ENCODE results near the gene CCDC169.

- TF ChIP-seq CHD4 (IDR thresholded peaks at IDR 0.05; ENCODE audit: borderline replicate concordance, low read length): no peak
- TF ChIP-seq, protein P1, sequence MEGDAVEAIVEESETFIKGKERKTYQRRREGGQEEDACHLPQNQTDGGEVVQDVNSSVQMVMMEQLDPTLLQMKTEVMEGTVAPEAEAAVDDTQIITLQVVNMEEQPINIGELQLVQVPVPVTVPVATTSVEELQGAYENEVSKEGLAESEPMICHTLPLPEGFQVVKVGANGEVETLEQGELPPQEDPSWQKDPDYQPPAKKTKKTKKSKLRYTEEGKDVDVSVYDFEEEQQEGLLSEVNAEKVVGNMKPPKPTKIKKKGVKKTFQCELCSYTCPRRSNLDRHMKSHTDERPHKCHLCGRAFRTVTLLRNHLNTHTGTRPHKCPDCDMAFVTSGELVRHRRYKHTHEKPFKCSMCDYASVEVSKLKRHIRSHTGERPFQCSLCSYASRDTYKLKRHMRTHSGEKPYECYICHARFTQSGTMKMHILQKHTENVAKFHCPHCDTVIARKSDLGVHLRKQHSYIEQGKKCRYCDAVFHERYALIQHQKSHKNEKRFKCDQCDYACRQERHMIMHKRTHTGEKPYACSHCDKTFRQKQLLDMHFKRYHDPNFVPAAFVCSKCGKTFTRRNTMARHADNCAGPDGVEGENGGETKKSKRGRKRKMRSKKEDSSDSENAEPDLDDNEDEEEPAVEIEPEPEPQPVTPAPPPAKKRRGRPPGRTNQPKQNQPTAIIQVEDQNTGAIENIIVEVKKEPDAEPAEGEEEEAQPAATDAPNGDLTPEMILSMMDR (CRISPR knock-in tag; IDR thresholded peaks at IDR 0.05): no peak
- TF ChIP-seq ARID2 (CRISPR knock-in tag; IDR thresholded peaks at IDR 0.05; ENCODE audit: borderline replicate concordance): no peak
- TF ChIP-seq ZNF207 (IDR thresholded peaks at IDR 0.05; ENCODE audit: borderline replicate concordance): no peak
- no peak for TF ChIP-seq KDM1A (CRISPR knock-in tag; IDR thresholded peaks at IDR 0.05)
- no peak for TF ChIP-seq PAF1 (CRISPR knock-in tag; IDR thresholded peaks at IDR 0.05)
- no peak for TF ChIP-seq PHF8 (CRISPR knock-in tag; IDR thresholded peaks at IDR 0.05)
- TF ChIP-seq, protein P2, sequence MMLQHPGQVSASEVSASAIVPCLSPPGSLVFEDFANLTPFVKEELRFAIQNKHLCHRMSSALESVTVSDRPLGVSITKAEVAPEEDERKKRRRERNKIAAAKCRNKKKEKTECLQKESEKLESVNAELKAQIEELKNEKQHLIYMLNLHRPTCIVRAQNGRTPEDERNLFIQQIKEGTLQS (CRISPR knock-in tag; IDR thresholded peaks at IDR 0.05): no peak
- TF ChIP-seq MAFG (CRISPR knock-in tag; IDR thresholded peaks at IDR 0.05): no peak
- no peak for TF ChIP-seq ZSCAN25 (CRISPR knock-in tag; IDR thresholded peaks at IDR 0.05)
- no peak for TF ChIP-seq BRD4 (CRISPR knock-in tag; IDR thresholded peaks at IDR 0.05)
Measured at GRCh38 chr13:36259361-36260137, 38.1 kb downstream of the CCDC169 start.
